ENCODE results near the gene CCNYL1. TPM values are rescaled to one million over a fixed set of nuclear protein-coding genes. Genes with fewer than 3 reads are reported as not detected.
"Not testable (repeated sequence)": the region's sequence is repeated elsewhere in the genome, so short reads cannot be mapped to it uniquely, and the experiment has no call there.

CCNYL1 gene
- total RNA-seq, 1 donor from 2014 or later: 27.3 TPM

- peak; percentile 56 to 63 for DNase-seq (ENCODE audit: low read depth in 2 of 2)
These were observed 22.8 kb downstream of the CCNYL1 start for GRCh38 chr2:207734264-207734635.

- DNase-seq (ENCODE audit: low read depth in 2 of 2): no peak
These were observed 23.4 kb downstream of the CCNYL1 start for GRCh38 chr2:207734636-207735512.

GRCh38 chr2:207735513-207735859 is 24.0 kb downstream of the CCNYL1 start:
- not testable (repeated sequence) for DNase-seq (ENCODE audit: low read depth in 2 of 2)

GRCh38 chr2:207743514-207743913 is 32.1 kb downstream of the CCNYL1 start:
- no peak for DNase-seq (ENCODE audit: low read depth in 2 of 2)

- DNase-seq (ENCODE audit: low read depth in 2 of 2): no peak
These were observed 32.6 kb downstream of the CCNYL1 start for GRCh38 chr2:207744050-207744449.

- DNase-seq (ENCODE audit: low read depth in 2 of 2): no peak
These were observed 33.0 kb downstream of the CCNYL1 start for GRCh38 chr2:207744451-207744850.

GRCh38 chr2:207746131-207746530 is 34.7 kb downstream of the CCNYL1 start:
- peak; percentile 65 to 76 for DNase-seq (ENCODE audit: low read depth in 2 of 2)

- DNase-seq (ENCODE audit: low read depth in 2 of 2): no peak
These were observed 36.5 kb downstream of the CCNYL1 start for GRCh38 chr2:207747653-207748560.

- no peak for DNase-seq (ENCODE audit: low read depth in 2 of 2)
These were observed 37.6 kb downstream of the CCNYL1 start for GRCh38 chr2:207748993-207749392.

GRCh38 chr2:207749873-207750272 is 38.4 kb downstream of the CCNYL1 start:
- no peak for DNase-seq (ENCODE audit: low read depth in 2 of 2)

- DNase-seq (ENCODE audit: low read depth in 2 of 2): no peak
These were observed 38.9 kb downstream of the CCNYL1 start for GRCh38 chr2:207750345-207750744.

- DNase-seq (ENCODE audit: low read depth in 2 of 2): no peak
These were observed 39.4 kb downstream of the CCNYL1 start for GRCh38 chr2:207750876-207751275.

- not testable (repeated sequence) for DNase-seq (ENCODE audit: low read depth in 2 of 2)
These were observed 42.2 kb downstream of the CCNYL1 start for GRCh38 chr2:207753688-207754087.

GRCh38 chr2:207754498-207755383 is 43.3 kb downstream of the CCNYL1 start:
- DNase-seq (ENCODE audit: low read depth in 2 of 2): no peak

GRCh38 chr2:207758025-207758424 is 46.6 kb downstream of the CCNYL1 start:
- no peak for DNase-seq (ENCODE audit: low read depth in 2 of 2)

GRCh38 chr2:207759890-207760289 is 48.5 kb downstream of the CCNYL1 start:
- no peak for DNase-seq (ENCODE audit: low read depth in 2 of 2)

- no peak for DNase-seq (ENCODE audit: low read depth in 2 of 2)
These were observed 49.0 kb downstream of the CCNYL1 start for GRCh38 chr2:207760453-207760852.

- DNase-seq (ENCODE audit: low read depth in 2 of 2): not testable (repeated sequence)
These were observed 50.0 kb downstream of the CCNYL1 start for GRCh38 chr2:207761426-207761825.

GRCh38 chr2:207762146-207762545 is 50.7 kb downstream of the CCNYL1 start:
- no peak for DNase-seq (ENCODE audit: low read depth in 2 of 2)

GRCh38 chr2:207763303-207763917 is 52.0 kb downstream of the CCNYL1 start:
- no peak for DNase-seq (ENCODE audit: low read depth in 2 of 2)

GRCh38 chr2:207764096-207764630 is 52.7 kb downstream of the CCNYL1 start:
- no peak for DNase-seq (ENCODE audit: low read depth in 2 of 2)
